ENCODE data around the gene MAPK1. TPM values are rescaled to one million over a fixed set of nuclear protein-coding genes. Genes with fewer than 3 reads are reported as not detected.

Gene MAPK1
- total and polyA plus RNA-seq, 9 of the 15 experiments (the other 6 are each of a cell fraction or from before 2014, with no cell fraction given), result 46.3 to 575 (median 283) TPM

DNA sequence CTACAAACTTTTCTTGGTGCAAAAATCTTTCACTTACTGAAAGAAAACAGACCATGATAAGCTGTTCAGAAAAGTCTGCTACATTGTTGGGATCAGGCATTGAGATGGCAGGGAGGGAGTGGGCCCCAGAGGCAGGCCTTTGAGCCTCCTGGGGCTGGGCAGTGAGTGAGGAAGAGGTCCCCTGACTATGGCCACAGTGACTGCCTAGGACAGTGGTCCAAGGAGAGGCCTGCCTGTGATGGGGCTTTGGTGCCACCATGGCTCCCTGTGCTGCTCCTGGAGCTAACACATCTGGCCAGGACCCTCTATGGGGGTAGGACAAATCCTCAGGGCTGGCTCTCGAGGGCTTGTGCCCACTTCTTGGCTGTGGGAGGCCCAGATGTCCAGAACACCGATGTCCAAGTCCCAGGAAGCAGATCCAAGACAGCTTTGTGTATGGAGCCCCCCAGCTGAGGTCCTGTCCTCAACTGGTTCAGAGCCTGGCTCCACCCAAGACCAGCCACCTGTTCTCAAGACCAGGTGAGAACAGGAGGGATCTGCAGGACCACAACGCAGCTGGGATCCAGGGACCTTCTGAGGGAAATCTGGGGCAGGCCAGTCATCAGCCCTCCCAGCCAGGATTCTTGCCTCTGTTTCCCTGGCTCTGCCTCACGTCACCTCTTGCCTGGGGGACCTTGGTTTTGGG is 48.3 kb upstream of the MAPK1 start (continued):
- TF ChIP-seq, protein P1, sequence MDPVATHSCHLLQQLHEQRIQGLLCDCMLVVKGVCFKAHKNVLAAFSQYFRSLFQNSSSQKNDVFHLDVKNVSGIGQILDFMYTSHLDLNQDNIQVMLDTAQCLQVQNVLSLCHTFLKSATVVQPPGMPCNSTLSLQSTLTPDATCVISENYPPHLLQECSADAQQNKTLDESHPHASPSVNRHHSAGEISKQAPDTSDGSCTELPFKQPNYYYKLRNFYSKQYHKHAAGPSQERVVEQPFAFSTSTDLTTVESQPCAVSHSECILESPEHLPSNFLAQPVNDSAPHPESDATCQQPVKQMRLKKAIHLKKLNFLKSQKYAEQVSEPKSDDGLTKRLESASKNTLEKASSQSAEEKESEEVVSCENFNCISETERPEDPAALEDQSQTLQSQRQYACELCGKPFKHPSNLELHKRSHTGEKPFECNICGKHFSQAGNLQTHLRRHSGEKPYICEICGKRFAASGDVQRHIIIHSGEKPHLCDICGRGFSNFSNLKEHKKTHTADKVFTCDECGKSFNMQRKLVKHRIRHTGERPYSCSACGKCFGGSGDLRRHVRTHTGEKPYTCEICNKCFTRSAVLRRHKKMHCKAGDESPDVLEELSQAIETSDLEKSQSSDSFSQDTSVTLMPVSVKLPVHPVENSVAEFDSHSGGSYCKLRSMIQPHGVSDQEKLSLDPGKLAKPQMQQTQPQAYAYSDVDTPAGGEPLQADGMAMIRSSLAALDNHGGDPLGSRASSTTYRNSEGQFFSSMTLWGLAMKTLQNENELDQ (CRISPR knock-in tag; IDR thresholded peaks at IDR 0.05; ENCODE audit: borderline replicate concordance), result no peak
- TF ChIP-seq PRMT5 (CRISPR knock-in tag; IDR thresholded peaks at IDR 0.05), result no peak
- no peak for TF ChIP-seq SMAD3 (CRISPR knock-in tag; conservative IDR thresholded peaks at IDR 0.05)
- TF ChIP-seq HNRNPK (IDR thresholded peaks at IDR 0.05; ENCODE audit: low read depth, low read length, poor library complexity, severe bottlenecking), result no peak
- TF ChIP-seq CC2D1A (IDR thresholded peaks at IDR 0.05), result no peak
- no peak for TF ChIP-seq GTF2F1 (IDR thresholded peaks at IDR 0.05; ENCODE audit: low read depth, low read length)
- TF ChIP-seq ZNF830 (CRISPR knock-in tag; IDR thresholded peaks at IDR 0.05), result 0 out of 2 replicates have a peak, but pooled peaks have one; percentile 64
- TF ChIP-seq CBFB (CRISPR knock-in tag; IDR thresholded peaks at IDR 0.05), result peak; percentile 71; the same call in 1 of the 2 replicates
- no peak for TF ChIP-seq KDM4B (IDR thresholded peaks at IDR 0.05; ENCODE audit: borderline replicate concordance in 2 of 2, low read depth in 1 of 2)
- TF ChIP-seq, protein P2, sequence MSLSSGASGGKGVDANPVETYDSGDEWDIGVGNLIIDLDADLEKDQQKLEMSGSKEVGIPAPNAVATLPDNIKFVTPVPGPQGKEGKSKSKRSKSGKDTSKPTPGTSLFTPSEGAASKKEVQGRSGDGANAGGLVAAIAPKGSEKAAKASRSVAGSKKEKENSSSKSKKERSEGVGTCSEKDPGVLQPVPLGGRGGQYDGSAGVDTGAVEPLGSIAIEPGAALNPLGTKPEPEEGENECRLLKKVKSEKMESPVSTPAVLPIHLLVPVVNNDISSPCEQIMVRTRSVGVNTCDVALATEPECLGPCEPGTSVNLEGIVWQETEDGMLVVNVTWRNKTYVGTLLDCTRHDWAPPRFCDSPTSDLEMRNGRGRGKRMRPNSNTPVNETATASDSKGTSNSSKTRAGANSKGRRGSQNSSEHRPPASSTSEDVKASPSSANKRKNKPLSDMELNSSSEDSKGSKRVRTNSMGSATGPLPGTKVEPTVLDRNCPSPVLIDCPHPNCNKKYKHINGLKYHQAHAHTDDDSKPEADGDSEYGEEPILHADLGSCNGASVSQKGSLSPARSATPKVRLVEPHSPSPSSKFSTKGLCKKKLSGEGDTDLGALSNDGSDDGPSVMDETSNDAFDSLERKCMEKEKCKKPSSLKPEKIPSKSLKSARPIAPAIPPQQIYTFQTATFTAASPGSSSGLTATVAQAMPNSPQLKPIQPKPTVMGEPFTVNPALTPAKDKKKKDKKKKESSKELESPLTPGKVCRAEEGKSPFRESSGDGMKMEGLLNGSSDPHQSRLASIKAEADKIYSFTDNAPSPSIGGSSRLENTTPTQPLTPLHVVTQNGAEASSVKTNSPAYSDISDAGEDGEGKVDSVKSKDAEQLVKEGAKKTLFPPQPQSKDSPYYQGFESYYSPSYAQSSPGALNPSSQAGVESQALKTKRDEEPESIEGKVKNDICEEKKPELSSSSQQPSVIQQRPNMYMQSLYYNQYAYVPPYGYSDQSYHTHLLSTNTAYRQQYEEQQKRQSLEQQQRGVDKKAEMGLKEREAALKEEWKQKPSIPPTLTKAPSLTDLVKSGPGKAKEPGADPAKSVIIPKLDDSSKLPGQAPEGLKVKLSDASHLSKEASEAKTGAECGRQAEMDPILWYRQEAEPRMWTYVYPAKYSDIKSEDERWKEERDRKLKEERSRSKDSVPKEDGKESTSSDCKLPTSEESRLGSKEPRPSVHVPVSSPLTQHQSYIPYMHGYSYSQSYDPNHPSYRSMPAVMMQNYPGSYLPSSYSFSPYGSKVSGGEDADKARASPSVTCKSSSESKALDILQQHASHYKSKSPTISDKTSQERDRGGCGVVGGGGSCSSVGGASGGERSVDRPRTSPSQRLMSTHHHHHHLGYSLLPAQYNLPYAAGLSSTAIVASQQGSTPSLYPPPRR (CRISPR knock-in tag; IDR thresholded peaks at IDR 0.05; ENCODE audit: borderline replicate concordance), result no peak
- TF ChIP-seq PHTF2 (CRISPR knock-in tag; IDR thresholded peaks at IDR 0.05), result no peak
- TF ChIP-seq ZNF75A (CRISPR knock-in tag; IDR thresholded peaks at IDR 0.05), result no peak
- no peak for TF ChIP-seq RBM39 (optimal IDR thresholded peaks at IDR 0.05; ENCODE audit: low read depth, low read length)
- no peak for TF ChIP-seq LCOR (CRISPR knock-in tag; IDR thresholded peaks at IDR 0.05)
- peak; percentile 35; the same call in 1 of the 2 replicates for TF ChIP-seq KLF13 (tag; IDR thresholded peaks at IDR 0.05; ENCODE audit: borderline replicate concordance, low read depth)
- no peak for TF ChIP-seq BRD9 (IDR thresholded peaks at IDR 0.05; ENCODE audit: low read depth, partially characterized antibody)
- TF ChIP-seq MTF1 (CRISPR knock-in tag; IDR thresholded peaks at IDR 0.05; ENCODE audit: borderline replicate concordance), result no peak
